Natural killer cell treated with Interleukin-12 subunit alpha and Interleukin-12 subunit beta and Interleukin-15 and Interleukin-18, amount 100 ng/mL, for 72 hours (primary cell): ENCODE results near the gene RNU11. TPM values are rescaled to one million over a fixed set of nuclear protein-coding genes. Genes with fewer than 3 reads are reported as not detected.
"Not testable (repeated sequence)": the region's sequence is repeated elsewhere in the genome, so short reads cannot be mapped to it uniquely, and the experiment has no call there.

Source experiments
- ATAC-seq, 2 donors: fragments of 150-1000 bp; cut with Tn5 transposase in 1 of 2; sonication (Bioruptor Pico), chemical (Tn5 transposase) in 1 of 2; 2 replicates each; pipeline ENCODE4 v1.10.0; 2021
- DNase-seq: peaks from one replicate; pipeline ENCODE4 v3.0.0; 2022; ENCODE audit warnings: low spot score
- H3K27ac Mint-ChIP-seq, 2 donors: 1 replicate in 1 of 2; 2 replicates in 1 of 2; pipeline ENCODE4 v1.8.0; 2022; ENCODE audit warnings: mixed read lengths in 2 of 2, mild to moderate bottlenecking in 1 of 2, moderate library complexity in 1 of 2
- H3K27me3 Mint-ChIP-seq, 2 donors: 1 replicate in 1 of 2; 2 replicates in 1 of 2; pipeline ENCODE4 v1.8.0; 2022; ENCODE audit warnings: mixed read lengths in 2 of 2
- H3K36me3 Mint-ChIP-seq: one replicate; pipeline ENCODE4 v1.8.0; 2022; ENCODE audit warnings: mixed read lengths
- H3K4me1 Mint-ChIP-seq, 2 donors: 1 replicate in 1 of 2; 2 replicates in 1 of 2; pipeline ENCODE4 v1.8.0; 2022; ENCODE audit warnings: low read depth in 2 of 2, mixed read lengths in 2 of 2, mild to moderate bottlenecking in 1 of 2
- H3K4me3 Mint-ChIP-seq: one replicate; pipeline ENCODE4 v1.8.0; 2022; ENCODE audit warnings: mixed read lengths
- H3K9me3 Mint-ChIP-seq: 2 replicates; pipeline ENCODE4 v1.8.0; 2022; ENCODE audit warnings: mixed read lengths
- total RNA-seq, 2 donors: library from RNA; stranded (reverse); gene quantifications; one replicate each; pipeline ENCODE4 v1.2.3, GENCODE V29; 2022

Gene RNU11
- total RNA-seq, 2 donors from 2014 or later: not detected

DNA sequence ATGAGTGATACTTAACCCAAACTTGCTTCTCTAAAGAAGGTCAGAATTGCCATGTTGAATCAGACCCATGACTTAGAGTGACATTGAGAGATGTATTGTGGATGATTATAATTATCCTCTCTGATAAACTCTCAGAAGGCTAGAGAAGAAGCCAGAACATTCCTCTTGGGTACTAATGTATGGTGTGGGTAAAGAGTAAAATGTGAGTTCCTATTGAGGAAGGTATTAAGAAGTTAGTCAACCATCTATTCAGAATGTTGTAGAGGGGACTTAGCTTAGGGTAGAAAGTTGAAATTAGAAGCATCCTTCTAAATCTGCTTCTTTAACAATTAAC lies 27.5 kb downstream of the RNU11 start:
- H3K27ac Mint-ChIP-seq: no peak overlapping the region
- no peaks in the 10 kb centered on the region for H3K9me3 Mint-ChIP-seq
- peaks cover 0 to 8% of the 10 kb centered on the region in 2 donors for H3K4me1 Mint-ChIP-seq
- DNase-seq: no peak
- H3K36me3 Mint-ChIP-seq: peaks cover 5% of the 10 kb centered on the region
- no peak for ATAC-seq
- H3K27me3 Mint-ChIP-seq: no peaks in the 10 kb centered on the region
- no peak overlapping the region for H3K4me3 Mint-ChIP-seq

DNA sequence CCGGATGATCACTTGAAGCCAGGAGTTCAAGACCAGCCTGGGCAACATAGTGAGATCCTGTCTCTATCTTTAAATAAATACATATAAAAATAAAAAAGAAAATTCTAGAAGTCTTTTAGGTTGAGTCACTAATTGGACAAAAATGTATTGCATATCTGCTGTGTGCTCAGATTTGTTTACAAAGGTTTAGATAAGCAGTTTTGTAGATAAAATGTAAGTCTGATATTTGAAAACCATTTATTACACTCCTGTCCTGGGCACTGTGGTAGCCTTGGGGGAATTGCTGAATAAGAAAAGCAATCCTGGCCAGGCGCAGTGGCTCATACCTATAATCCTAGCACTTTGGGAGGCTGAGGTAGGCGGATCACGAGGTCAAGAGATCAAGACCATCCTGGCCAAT lies 31.8 kb downstream of the RNU11 start:
- Mint-ChIP-seq H3K4me3 (no peak overlapping the region), H3K4me1 (peaks cover 0 to 9% of the 10 kb centered on the region in 2 donors), H3K9me3 (no peaks in the 10 kb centered on the region), H3K36me3 (peaks cover 5% of the 10 kb centered on the region), H3K27me3 (no peaks in the 10 kb centered on the region), H3K27ac (no peak overlapping the region)
- ATAC-seq (no peak), DNase-seq (no peak)

DNA sequence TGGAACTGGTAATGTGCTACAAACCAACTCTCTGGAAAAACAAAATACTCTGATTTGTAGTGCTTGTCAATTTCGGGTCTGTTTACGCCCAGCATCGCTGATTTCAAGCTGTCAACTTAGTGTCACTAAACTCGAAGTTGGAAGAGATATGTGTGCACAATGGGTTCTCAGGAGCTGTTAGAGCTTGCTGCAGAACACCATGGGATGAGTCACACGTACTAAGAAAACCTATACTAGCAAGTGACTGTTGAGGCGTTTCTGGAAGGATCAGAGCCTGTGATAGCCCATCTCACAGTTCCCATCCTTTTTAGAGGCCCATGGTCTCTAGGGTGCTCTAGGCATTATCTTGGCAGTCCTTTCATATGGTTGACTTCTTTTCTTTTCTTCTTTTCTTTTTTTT lies 34.4 kb downstream of the RNU11 start:
- H3K9me3 Mint-ChIP-seq: no peaks in the 10 kb centered on the region
- no peak for DNase-seq
- no peaks in the 10 kb centered on the region for H3K27me3 Mint-ChIP-seq
- no peaks in the 10 kb centered on the region for H3K36me3 Mint-ChIP-seq
- no peak overlapping the region for H3K4me3 Mint-ChIP-seq
- no peak for ATAC-seq
- no peak overlapping the region for H3K27ac Mint-ChIP-seq
- peaks cover 5 to 12% of the 10 kb centered on the region in 2 donors for H3K4me1 Mint-ChIP-seq

DNA sequence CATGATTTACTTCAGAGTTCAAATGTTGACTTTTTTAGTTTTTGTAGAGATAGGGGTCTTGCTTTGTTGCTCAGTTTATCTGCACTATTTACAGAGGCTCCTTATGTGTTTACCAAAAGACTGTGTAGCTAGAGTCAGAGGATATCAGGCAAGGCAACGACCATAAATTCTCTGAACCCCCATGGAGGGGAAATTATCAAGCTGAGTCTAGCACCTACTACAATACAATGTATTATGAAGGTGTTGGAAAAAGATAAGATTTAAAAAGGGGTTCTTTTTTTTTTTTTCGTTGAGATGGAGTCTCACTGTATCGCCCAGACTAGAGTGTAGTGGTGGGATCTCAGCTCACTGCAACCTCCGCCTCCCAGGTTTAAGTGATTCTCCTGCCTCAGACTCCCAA lies 36.5 kb downstream of the RNU11 start:
- Mint-ChIP-seq H3K27ac (no peak overlapping the region), H3K9me3 (no peaks in the 10 kb centered on the region), H3K27me3 (no peaks in the 10 kb centered on the region), H3K36me3 (no peaks in the 10 kb centered on the region), H3K4me3 (no peak overlapping the region), H3K4me1 (peaks cover 5 to 12% of the 10 kb centered on the region in 2 donors)
- DNase-seq: no peak
- ATAC-seq: no peak

DNA sequence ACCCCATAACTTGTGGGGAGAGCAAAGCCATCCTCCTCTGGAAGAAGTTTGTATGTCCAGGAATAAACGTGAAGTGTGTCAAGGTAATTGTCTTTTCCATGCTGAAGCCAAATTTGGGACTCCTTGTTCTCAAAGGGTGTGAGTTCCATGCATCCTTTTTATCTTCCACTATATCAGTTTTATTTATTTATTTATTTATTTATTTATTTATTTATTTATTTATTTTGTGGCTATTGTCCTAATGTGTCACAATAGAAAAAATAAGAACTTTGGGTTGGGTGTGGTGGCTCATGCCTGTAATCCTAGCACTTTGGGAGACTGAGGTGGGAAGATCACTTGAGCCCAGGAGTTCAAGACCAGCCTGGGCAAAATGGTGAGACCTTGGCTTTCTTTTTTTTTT lies 43.2 kb downstream of the RNU11 start:
- not testable (repeated sequence) for H3K27me3 Mint-ChIP-seq, DNase-seq, H3K4me3 Mint-ChIP-seq, H3K27ac Mint-ChIP-seq, ATAC-seq, H3K9me3 Mint-ChIP-seq, H3K4me1 Mint-ChIP-seq
- H3K36me3 Mint-ChIP-seq: peaks cover 10% of the 10 kb centered on the region

Other genes with a start within 250 kb of the RNU11 start
- 100 to 1,000 TPM in 1 of 2 donors, 10 to 100 TPM in 1; 57.1 to 153 TPM for gene RCC1, start 142.6 kb upstream of the RNU11 start, total RNA-seq
- 10 to 100 TPM; 43.1 to 44.3 TPM for gene TRNAU1AP, start 95.5 kb upstream of the RNU11 start, total RNA-seq
- gene RAB42, start 56.3 kb upstream of the RNU11 start, total RNA-seq: not detected
- gene TAF12, start 5.5 kb upstream of the RNU11 start, total RNA-seq: 10 to 100 TPM; 22.0 to 32.0 TPM
- gene GMEB1, start 20.2 kb downstream of the RNU11 start, total RNA-seq: 10 to 100 TPM; 29.5 to 38.9 TPM
- gene YTHDF2, start 88.3 kb downstream of the RNU11 start, total RNA-seq: 10 to 100 TPM; 78.7 to 84.7 TPM
- not detected for gene OPRD1, start 163.6 kb downstream of the RNU11 start, total RNA-seq